Liver (tissue), 9 donors: ENCODE results near the gene OAS2. TPM values are rescaled to one million over a fixed set of nuclear protein-coding genes. Genes with fewer than 3 reads are reported as not detected.
A peak's percentile ranks its signal among the peaks of the same experiment; 100 is the strongest.

ENCODE experiments used
- DNase-seq: peaks from one replicate; pipeline ENCODE4 v3.0.0-alpha.2; 2017; ENCODE audit warnings: low spot score
- H3K27ac ChIP-seq, 2 donors: one replicate each; pipeline ENCODE4 v1.7.0; 2013; ENCODE audit warnings: inconsistent platforms in 2 of 2, low read length in 2 of 2, control low read depth in 1 of 2, low read depth in 1 of 2, mild to moderate bottlenecking in 1 of 2
- H3K27me3 ChIP-seq, 4 donors: one replicate each; pipeline versions ENCODE4 v1.6.1 to v1.7.0; 2013; ENCODE audit warnings: low read length in 3 of 4, inconsistent platforms in 1 of 4, mild to moderate bottlenecking in 1 of 4, moderate library complexity in 1 of 4; ENCODE audit not compliant: control insufficient read depth in 4 of 4, insufficient read depth in 4 of 4
- H3K36me3 ChIP-seq, 4 donors: one replicate each; pipeline versions ENCODE4 v1.6.1 to v1.7.0; 2013; ENCODE audit warnings: low read length in 3 of 4, mild to moderate bottlenecking in 3 of 4, low read depth in 1 of 4, moderate library complexity in 1 of 4; ENCODE audit not compliant: control insufficient read depth in 4 of 4, insufficient read depth in 3 of 4
- H3K4me1 ChIP-seq, 4 donors: one replicate each; pipeline versions ENCODE4 v1.6.1 to v1.7.0; 2013; ENCODE audit warnings: low read length in 3 of 4, mild to moderate bottlenecking in 3 of 4, moderate library complexity in 1 of 4; ENCODE audit not compliant: control insufficient read depth in 4 of 4, insufficient read depth in 4 of 4
- H3K4me3 ChIP-seq, 3 donors: one replicate each; pipeline versions ENCODE4 v1.6.1 to v1.7.0; 2013; ENCODE audit warnings: low read length in 3 of 3, control low read depth in 1 of 3, low read depth in 1 of 3, mild to moderate bottlenecking in 1 of 3
- H3K9ac ChIP-seq, 2 donors: one replicate each; pipeline ENCODE4 v1.7.0; 2013; ENCODE audit warnings: low read length in 2 of 2, mild to moderate bottlenecking in 2 of 2, moderate library complexity in 2 of 2, control low read depth in 1 of 2, low read depth in 1 of 2
- H3K9me3 ChIP-seq, 4 donors: one replicate each; pipeline versions ENCODE4 v1.6.1 to v1.7.0; 2013; ENCODE audit warnings: low read length in 3 of 4; ENCODE audit not compliant: control insufficient read depth in 4 of 4
- EGR1 ChIP-seq, 2 donors: IDR thresholded peaks; 2 replicates each; pipeline ENCODE4 v1.6.1; 2016 to 2018; ENCODE audit warnings: antibody characterized with exemption in 2 of 2, low read depth in 2 of 2
- FOXA1 ChIP-seq: IDR thresholded peaks from 2 replicates; pipeline ENCODE4 v1.6.1; 2016; ENCODE audit warnings: antibody characterized with exemption
- FOXA2 ChIP-seq: IDR thresholded peaks from 2 replicates; pipeline ENCODE4 v1.6.1; 2016; ENCODE audit warnings: antibody characterized with exemption
- GABPA ChIP-seq, 2 donors: IDR thresholded peaks in 1 of 2; conservative IDR thresholded peaks in 1 of 2; 2 replicates each; pipeline ENCODE4 v1.6.1; 2016; ENCODE audit warnings: antibody characterized with exemption in 2 of 2, mild to moderate bottlenecking in 1 of 2, moderate library complexity in 1 of 2
- HNF4A ChIP-seq, 2 donors: conservative IDR thresholded peaks; 2 replicates each; pipeline ENCODE4 v1.6.1; 2016; ENCODE audit warnings: antibody characterized with exemption in 2 of 2, mild to moderate bottlenecking in 2 of 2
- HNF4G ChIP-seq: IDR thresholded peaks from 2 replicates; pipeline ENCODE4 v1.6.1; 2016; ENCODE audit warnings: antibody characterized with exemption
- JUND ChIP-seq, 2 donors: IDR thresholded peaks; 2 replicates each; pipeline ENCODE4 v1.6.1; 2016; ENCODE audit warnings: antibody characterized with exemption in 2 of 2
- MAX ChIP-seq: IDR thresholded peaks from 2 replicates; pipeline ENCODE4 v1.6.1; 2016; ENCODE audit warnings: antibody characterized with exemption
- RAD21 ChIP-seq, 2 donors: IDR thresholded peaks; 2 replicates each; pipeline ENCODE4 v1.6.1; 2016; ENCODE audit warnings: antibody characterized with exemption in 2 of 2, mild to moderate bottlenecking in 2 of 2
- RXRA ChIP-seq, 2 donors: IDR thresholded peaks; 2 replicates each; pipeline ENCODE4 v1.6.1; 2017 to 2018; ENCODE audit warnings: antibody characterized with exemption in 2 of 2, mild to moderate bottlenecking in 1 of 2
- SP1 ChIP-seq: IDR thresholded peaks from 2 replicates; pipeline ENCODE4 v1.6.1; 2018; ENCODE audit warnings: antibody characterized with exemption, mild to moderate bottlenecking
- TAF1 ChIP-seq: conservative IDR thresholded peaks from 2 replicates; pipeline ENCODE4 v1.6.1; 2016; ENCODE audit warnings: antibody characterized with exemption, mild to moderate bottlenecking
- YY1 ChIP-seq: IDR thresholded peaks from 2 replicates; pipeline ENCODE4 v1.6.1; 2016; ENCODE audit warnings: antibody characterized with exemption, mild to moderate bottlenecking
- WGBS: extraction: QIAGEN DNeasy Blood & Tissue Kit; methylation state at CpG from one replicate; pipeline ENCODE4 v1.1.7; 2013; 5-methylcytosine and 5-hydroxymethylcytosine counted together
- polyA plus RNA-seq, 2 donors: library from polyadenylated mRNA; stranded (reverse) in 1 of 2; unstranded in 1 of 2; fragments of 200-250 nt in 1 of 2; fragments of >200 nt in 1 of 2; fragmentation: Nextera tagmentation in 1 of 2; extraction: Ambion mirVana in 1 of 2; gene quantifications; one replicate each; pipeline versions ENCODE4 v1.2.1 to v1.2.3, GENCODE V29; 2013 to 2015
- total RNA-seq, 2 donors: library from RNA; depleted of rRNA; stranded (reverse); fragments of >200 nt; gene quantifications; one replicate each; pipeline ENCODE4 v1.2.3, GENCODE V29; 2014
- TF ChIP-seq, protein P1 (sequence below): IDR thresholded peaks from 2 replicates; pipeline ENCODE4 v1.6.1; 2016; ENCODE audit warnings: antibody characterized with exemption, mild to moderate bottlenecking
- TF ChIP-seq, protein P2 (sequence below): IDR thresholded peaks from 2 replicates; pipeline ENCODE4 v1.6.1; 2016; ENCODE audit warnings: antibody characterized with exemption
- TF ChIP-seq, protein P3 (sequence below): IDR thresholded peaks from 2 replicates; pipeline ENCODE4 v1.6.1; 2016; ENCODE audit warnings: antibody characterized with exemption
- TF ChIP-seq, protein P4 (sequence below): fragments of 150-350 bp; IDR thresholded peaks from 2 replicates; pipeline ENCODE4 v1.5.1; 2017; ENCODE audit warnings: improper control_type of control experiment, low read depth, low read length; ENCODE audit not compliant: missing input control
- donor health status: healthy.
- donor health status: healthy.
- donor health status: healthy.
- donor health status: healthy.
- donor health status: healthy.

The OAS2 gene
- total and polyA plus RNA-seq, 4 donors: 3.3 to 9.4 (median 6.9) TPM

DNA sequence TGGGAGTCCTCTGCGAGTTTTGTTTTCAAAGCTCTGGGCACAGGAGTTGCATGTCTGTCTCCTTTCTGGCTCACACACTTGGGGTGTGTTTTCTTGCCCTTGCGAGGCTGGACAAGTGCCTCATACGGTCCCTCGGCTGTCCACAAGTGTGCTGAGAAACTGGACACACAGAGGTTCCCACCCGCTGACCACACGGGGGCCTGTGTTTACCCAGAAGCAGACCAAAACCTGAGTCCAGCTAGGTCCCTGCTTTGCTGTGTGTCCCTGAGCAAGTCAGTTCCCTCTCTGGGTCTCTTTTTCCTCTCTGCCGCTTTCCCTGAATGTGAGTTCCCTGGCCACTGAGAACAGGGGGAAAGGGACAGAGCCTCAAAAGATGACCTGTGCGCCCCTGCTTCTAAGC, 678 bp upstream of the OAS2 start:
- TF ChIP-seq TAF1: no peak
- TF ChIP-seq YY1: no peak
- TF ChIP-seq HNF4A (conservative IDR thresholded peaks at IDR 0.05): no peak
- TF ChIP-seq, protein P1, sequence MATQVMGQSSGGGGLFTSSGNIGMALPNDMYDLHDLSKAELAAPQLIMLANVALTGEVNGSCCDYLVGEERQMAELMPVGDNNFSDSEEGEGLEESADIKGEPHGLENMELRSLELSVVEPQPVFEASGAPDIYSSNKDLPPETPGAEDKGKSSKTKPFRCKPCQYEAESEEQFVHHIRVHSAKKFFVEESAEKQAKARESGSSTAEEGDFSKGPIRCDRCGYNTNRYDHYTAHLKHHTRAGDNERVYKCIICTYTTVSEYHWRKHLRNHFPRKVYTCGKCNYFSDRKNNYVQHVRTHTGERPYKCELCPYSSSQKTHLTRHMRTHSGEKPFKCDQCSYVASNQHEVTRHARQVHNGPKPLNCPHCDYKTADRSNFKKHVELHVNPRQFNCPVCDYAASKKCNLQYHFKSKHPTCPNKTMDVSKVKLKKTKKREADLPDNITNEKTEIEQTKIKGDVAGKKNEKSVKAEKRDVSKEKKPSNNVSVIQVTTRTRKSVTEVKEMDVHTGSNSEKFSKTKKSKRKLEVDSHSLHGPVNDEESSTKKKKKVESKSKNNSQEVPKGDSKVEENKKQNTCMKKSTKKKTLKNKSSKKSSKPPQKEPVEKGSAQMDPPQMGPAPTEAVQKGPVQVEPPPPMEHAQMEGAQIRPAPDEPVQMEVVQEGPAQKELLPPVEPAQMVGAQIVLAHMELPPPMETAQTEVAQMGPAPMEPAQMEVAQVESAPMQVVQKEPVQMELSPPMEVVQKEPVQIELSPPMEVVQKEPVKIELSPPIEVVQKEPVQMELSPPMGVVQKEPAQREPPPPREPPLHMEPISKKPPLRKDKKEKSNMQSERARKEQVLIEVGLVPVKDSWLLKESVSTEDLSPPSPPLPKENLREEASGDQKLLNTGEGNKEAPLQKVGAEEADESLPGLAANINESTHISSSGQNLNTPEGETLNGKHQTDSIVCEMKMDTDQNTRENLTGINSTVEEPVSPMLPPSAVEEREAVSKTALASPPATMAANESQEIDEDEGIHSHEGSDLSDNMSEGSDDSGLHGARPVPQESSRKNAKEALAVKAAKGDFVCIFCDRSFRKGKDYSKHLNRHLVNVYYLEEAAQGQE: no peak
- no peak for TF ChIP-seq EGR1 (IDR thresholded peaks at IDR 0.05; ENCODE audit: low read depth in 2 of 2)
- TF ChIP-seq, protein P2, sequence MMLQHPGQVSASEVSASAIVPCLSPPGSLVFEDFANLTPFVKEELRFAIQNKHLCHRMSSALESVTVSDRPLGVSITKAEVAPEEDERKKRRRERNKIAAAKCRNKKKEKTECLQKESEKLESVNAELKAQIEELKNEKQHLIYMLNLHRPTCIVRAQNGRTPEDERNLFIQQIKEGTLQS: no peak
- TF ChIP-seq, protein P3, sequence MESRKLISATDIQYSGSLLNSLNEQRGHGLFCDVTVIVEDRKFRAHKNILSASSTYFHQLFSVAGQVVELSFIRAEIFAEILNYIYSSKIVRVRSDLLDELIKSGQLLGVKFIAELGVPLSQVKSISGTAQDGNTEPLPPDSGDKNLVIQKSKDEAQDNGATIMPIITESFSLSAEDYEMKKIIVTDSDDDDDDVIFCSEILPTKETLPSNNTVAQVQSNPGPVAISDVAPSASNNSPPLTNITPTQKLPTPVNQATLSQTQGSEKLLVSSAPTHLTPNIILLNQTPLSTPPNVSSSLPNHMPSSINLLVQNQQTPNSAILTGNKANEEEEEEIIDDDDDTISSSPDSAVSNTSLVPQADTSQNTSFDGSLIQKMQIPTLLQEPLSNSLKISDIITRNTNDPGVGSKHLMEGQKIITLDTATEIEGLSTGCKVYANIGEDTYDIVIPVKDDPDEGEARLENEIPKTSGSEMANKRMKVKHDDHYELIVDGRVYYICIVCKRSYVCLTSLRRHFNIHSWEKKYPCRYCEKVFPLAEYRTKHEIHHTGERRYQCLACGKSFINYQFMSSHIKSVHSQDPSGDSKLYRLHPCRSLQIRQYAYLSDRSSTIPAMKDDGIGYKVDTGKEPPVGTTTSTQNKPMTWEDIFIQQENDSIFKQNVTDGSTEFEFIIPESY: no peak
- no peak for TF ChIP-seq HNF4G
- TF ChIP-seq GABPA (IDR thresholded peaks at IDR 0.05 in 1 of 2, conservative IDR thresholded peaks at IDR 0.05 in 1 of 2): no peak
- TF ChIP-seq FOXA2: no peak
- TF ChIP-seq FOXA1: no peak
- no peak for TF ChIP-seq RXRA (IDR thresholded peaks at IDR 0.05)
- TF ChIP-seq, protein P4, sequence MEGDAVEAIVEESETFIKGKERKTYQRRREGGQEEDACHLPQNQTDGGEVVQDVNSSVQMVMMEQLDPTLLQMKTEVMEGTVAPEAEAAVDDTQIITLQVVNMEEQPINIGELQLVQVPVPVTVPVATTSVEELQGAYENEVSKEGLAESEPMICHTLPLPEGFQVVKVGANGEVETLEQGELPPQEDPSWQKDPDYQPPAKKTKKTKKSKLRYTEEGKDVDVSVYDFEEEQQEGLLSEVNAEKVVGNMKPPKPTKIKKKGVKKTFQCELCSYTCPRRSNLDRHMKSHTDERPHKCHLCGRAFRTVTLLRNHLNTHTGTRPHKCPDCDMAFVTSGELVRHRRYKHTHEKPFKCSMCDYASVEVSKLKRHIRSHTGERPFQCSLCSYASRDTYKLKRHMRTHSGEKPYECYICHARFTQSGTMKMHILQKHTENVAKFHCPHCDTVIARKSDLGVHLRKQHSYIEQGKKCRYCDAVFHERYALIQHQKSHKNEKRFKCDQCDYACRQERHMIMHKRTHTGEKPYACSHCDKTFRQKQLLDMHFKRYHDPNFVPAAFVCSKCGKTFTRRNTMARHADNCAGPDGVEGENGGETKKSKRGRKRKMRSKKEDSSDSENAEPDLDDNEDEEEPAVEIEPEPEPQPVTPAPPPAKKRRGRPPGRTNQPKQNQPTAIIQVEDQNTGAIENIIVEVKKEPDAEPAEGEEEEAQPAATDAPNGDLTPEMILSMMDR: no peak
- TF ChIP-seq MAX: no peak
- WGBS: 73% methylated on average over 8 of the region's 8 CpGs
- Histone ChIP-seq H3K9ac (peak overlapping the region; percentile 13 to 93), H3K4me1 (peaks cover 0 to 15% (median 13%) of the 10 kb centered on the region in 4 donors), H3K36me3 (no peaks in the 10 kb centered on the region), H3K27me3 (no peaks in the 10 kb centered on the region), H3K27ac (peak overlapping the region; percentile 90 to 93), H3K9me3 (peaks cover 0 to 2% (median 0%) of the 10 kb centered on the region in 4 donors), H3K4me3 (peak overlapping the region; percentile 57 to 98 (median 85))
- no peak for DNase-seq

DNA sequence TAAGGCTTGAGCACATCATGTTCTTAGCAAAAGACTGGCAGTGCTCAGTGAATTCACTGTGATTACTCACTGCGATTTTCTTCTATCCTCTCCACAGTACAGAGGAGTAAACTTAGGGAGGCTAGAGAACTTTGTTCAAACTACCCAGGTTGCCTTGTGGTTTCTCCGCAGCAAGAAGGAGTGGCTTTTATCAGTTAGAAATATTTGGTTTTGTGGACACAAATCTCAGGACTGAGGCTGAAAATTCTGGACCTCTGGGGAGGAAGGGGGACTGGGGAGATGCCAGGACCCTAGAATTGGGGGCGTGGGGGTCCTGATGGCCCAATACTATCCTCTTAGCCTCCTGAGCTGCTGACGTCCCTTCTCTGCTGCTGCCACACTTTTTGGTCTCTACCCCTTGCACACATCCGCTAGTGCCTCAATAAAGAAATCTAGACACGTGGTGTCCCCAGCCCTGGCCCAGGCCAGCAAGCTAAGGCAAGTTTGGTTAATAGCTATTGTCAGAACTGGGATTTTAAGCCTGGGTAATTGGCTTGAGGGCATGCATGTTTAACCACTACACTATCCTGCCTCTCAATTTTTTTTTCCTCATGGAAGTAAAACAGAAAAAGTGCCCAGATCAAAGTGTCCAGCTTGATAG, 842 bp downstream of the OAS2 start:
- WGBS: 54% methylated on average over 6 of the region's 6 CpGs
- TF ChIP-seq JUND (IDR thresholded peaks at IDR 0.05) (no peak), HNF4G (no peak), EGR1 (IDR thresholded peaks at IDR 0.05; ENCODE audit: low read depth in 2 of 2) (no peak), FOXA2 (no peak), RAD21 (IDR thresholded peaks at IDR 0.05) (no peak), SP1 (no peak)
- TF ChIP-seq, protein P1: no peak
- Histone ChIP-seq H3K27ac (peak overlapping the region; percentile 90 to 93), H3K36me3 (no peaks in the 10 kb centered on the region), H3K9me3 (peaks cover 0 to 2% (median 0%) of the 10 kb centered on the region in 4 donors), H3K27me3 (no peaks in the 10 kb centered on the region), H3K9ac (peak overlapping the region; percentile 88 to 93), H3K4me1 (peaks cover 0 to 15% (median 13%) of the 10 kb centered on the region in 4 donors), H3K4me3 (peak overlapping the region; percentile 57 to 98 (median 85))
- peak; percentile 23 for DNase-seq
